A172 (cell line): ENCODE results near the gene TAF4. TPM values are rescaled to one million over a fixed set of nuclear protein-coding genes. Genes with fewer than 3 reads are reported as not detected.
"Not testable (repeated sequence)": the region's sequence is repeated elsewhere in the genome, so short reads cannot be mapped to it uniquely, and the experiment has no call there.

ENCODE experiments used
- DNase-seq: peaks from one replicate; pipeline ENCODE4 v3.0.0-alpha.2; 2015; ENCODE audit warnings: low spot score
- total RNA-seq: library from RNA; depleted of rRNA; stranded (reverse); fragments of >200 nt; shearing (Covaris generic); gene quantifications from 2 replicates; pipeline ENCODE4 v1.2.3, GENCODE V29; 2014; rRNA removed

Gene TAF4, protein sequence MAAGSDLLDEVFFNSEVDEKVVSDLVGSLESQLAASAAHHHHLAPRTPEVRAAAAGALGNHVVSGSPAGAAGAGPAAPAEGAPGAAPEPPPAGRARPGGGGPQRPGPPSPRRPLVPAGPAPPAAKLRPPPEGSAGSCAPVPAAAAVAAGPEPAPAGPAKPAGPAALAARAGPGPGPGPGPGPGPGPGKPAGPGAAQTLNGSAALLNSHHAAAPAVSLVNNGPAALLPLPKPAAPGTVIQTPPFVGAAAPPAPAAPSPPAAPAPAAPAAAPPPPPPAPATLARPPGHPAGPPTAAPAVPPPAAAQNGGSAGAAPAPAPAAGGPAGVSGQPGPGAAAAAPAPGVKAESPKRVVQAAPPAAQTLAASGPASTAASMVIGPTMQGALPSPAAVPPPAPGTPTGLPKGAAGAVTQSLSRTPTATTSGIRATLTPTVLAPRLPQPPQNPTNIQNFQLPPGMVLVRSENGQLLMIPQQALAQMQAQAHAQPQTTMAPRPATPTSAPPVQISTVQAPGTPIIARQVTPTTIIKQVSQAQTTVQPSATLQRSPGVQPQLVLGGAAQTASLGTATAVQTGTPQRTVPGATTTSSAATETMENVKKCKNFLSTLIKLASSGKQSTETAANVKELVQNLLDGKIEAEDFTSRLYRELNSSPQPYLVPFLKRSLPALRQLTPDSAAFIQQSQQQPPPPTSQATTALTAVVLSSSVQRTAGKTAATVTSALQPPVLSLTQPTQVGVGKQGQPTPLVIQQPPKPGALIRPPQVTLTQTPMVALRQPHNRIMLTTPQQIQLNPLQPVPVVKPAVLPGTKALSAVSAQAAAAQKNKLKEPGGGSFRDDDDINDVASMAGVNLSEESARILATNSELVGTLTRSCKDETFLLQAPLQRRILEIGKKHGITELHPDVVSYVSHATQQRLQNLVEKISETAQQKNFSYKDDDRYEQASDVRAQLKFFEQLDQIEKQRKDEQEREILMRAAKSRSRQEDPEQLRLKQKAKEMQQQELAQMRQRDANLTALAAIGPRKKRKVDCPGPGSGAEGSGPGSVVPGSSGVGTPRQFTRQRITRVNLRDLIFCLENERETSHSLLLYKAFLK
- total RNA-seq, result 5.1 TPM in 2 replicates

DNA sequence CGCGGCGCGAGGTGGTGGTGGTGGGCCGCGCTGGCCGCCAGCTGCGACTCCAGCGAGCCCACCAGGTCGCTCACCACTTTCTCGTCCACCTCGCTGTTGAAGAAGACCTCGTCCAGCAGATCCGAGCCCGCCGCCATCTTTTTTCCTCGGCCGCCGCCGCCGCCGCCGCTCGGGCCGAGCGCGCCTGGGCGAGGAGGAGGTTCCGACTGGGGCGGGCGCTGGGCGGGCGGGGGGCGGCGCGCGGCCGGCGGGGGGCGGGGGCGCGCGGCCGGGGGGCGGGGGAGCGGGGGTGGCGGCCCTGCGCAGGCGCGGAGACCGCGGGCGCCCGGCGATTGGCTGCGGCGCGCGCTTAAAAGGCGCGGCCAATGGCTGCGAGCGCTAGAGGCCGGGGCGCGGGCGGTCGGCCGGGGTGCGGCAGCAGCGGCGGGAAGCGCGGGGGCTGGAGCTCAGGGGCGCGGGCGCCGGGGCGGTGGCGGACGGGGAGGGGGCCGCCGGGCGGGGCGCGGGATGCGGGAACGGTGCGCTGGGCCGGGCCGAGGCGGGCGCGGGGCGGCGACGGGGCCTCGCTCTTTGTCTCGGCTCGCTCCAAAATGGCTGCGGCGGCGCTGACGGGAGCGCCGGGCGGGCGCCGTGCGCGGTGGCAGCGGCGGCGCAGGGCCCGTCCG is at the start of gene TAF4:
Gene TAF4 (minus strand): TSS at position 208 of the 665 bp plus-strand sequence. CDS start 71 bp downstream, at position 137.
- DNase-seq, result peak; percentile 49

DNA sequence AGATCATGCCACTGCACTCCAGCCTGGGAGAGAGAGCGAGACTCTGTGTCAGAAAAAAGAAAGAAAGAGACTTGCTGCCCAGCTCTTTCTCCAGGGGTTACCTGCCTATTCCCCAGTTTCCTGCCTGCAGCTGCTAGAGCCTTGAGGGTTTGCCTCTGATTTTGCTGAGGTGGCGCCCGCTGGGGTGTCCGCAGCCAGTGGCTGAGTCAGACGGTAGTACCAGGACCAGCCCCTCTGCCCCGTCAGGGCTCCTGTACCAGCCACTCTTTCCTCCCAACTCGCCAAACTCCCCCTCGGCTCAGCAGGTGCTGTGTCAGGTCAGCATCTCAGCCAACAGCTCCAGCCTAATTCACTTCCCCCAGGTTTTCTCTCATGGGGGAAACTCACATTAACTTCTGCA is 49.2 kb upstream of the TAF4 start:
- DNase-seq, result no peak

DNA sequence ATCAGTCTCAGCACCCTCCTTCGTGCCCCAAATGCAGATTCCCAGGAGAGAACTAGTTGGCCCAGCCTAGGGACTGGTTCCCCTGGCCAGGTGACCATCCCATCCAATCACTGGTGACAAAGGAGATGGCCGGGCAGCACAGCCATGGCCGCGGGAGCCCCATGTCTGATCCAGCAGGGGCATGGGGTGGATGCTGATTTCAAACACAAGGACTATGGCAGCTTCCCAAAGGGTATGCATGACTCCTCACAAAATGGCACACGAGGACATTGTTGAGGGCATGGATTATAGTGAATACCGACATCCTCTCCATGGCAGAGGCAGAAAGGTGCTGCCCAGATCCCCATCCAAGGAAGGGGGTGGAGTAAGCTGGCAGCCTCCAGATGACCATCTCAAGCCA is 46.7 kb upstream of the TAF4 start:
- DNase-seq, result no peak

DNA sequence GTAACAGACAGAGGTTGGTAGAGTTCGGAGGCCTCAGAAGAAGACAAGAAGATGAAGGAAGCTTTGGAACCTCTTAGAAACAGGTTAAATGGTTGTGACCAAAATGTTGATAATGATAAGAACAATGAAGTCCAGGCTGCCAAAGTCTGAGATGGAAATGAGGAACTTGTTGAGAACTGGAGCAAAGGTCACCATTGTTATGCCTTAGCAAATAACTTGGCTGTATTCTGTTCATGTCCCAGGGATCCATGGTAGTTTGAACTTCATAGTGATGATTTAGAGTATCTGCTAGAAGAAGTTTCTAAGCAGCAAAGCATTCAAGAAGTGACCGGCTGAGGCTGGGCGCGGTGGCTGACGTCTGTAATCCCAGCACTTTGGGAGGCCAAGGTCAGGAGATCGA is 45.5 kb upstream of the TAF4 start:
- DNase-seq, result peak; percentile 12

DNA sequence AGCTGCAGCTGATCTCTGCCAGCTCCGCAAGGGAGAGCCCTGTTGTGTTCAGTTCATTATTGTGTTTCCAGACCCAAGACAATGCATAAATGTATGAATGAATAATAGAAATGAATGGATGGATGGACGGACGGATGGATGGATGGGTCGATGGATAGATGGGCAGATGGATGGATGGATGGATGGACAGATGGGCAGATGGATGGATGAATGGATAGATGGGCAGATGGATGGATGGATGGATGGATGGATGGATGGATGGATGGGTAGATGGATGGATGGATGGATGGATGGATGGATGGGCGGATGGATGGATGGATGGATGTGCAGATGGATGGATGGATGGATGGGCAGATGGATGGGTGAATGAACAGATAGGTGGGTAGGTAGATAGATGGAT is 39.9 kb upstream of the TAF4 start:
- no peak for DNase-seq

DNA sequence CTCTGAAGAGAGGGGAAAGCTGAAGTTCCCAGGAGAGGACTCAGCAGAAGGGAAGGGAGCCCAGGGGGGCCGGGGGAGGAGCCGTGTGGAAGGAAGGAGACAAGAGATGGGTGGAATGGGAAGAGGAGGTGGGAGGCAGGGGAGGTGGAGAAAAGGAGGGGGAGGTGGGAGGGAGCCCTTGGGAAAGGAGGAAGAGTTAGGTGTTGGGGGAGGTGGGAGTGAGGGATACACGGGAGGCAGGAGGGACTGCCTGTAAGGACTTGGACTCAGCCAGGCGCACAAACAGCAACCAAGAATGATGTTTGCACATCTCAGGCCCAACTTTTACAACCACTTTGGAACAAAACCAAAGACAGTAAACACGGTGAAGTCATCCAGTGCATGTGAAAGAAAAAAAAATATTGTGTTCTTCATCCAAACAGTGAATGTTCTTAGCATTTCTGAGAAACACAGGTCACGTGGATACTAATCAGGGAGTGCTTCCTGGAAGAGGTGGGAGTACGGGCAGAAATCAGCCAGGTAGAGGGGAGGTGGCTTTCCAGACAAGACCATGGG is 39.2 kb upstream of the TAF4 start:
- DNase-seq, result no peak

DNA sequence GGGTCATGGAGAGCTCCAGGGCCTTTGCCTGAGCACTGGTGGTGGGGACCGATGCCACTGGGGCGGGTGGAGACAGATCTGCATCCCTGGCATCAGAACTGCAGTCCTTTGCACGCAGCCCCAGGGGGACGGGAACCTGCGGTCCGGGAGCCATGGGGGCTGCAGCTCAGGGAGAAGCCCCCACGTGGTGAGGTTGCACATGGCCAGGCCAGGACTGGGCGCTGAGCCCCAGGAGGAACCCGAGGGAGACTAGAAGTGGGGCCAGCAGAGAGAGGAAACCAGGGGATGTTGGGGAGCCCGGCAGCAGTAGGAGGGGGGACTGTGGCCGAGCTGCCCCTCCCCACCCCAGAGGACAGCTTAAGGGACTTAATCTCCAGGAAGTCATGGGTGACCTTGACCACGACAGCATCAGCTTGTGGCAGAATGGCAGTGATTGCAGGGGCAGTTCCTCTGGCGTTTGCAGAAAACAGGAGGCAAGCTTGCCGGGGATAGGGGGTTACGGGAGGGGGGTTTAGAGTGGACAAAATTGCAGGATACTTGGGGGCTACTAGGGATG is 38.6 kb upstream of the TAF4 start:
- no peak for DNase-seq

DNA sequence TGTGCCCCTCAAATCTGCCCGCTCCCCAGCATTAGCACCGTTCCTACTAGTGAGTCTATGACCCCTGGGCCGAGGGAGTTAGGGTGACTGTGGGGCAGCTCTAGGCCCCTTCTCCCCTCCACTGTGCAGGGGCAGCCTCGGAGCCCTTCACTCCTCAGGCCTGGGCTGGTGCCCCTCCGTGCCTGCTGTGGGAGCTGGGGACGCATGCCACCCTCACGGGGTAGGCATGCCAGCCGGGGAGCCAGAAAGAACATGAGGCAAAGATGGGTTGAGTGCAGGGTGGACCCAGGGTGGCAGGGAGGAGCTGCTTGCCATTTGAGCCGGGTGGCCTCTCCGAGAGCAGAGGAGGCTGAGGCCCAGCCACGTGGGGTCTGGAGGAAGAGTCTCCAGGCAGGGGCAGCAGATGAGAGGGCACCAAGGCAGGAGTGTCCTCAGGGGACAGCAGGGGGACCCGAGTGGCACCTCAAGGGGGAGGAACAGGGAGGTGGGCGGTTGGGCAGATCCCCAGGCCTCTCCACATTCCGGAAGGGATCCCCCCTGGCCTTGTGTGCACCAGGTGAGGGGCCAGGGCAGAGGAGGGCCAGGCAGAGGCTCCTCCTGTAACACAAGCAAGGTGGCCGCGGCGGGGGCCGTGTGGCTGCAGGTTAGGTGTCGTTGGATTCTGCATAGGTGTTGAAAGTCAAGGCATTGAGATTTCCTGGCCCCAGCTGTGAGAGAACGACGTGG is 38.0 kb upstream of the TAF4 start:
- DNase-seq, result no peak

DNA sequence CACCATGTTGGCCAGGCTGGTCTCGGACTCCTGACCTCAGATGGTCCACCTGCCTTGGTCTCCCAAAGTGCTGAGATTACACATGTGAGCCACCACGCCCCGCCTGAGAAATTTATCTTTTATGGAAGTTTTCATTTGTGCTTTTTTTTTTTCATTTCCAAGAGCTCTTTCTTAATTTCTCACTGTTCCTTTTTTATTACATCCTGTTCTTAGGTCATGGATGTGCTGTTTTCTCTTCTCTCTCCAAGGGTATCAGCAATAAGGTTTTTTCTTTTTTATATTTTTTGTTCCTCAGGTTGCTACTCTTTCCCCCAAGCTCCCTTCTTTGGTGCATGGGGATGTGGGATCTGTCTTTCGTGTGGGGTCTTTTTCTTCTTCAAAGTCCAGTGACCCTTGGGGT is 35.4 kb upstream of the TAF4 start:
- DNase-seq, result no peak

DNA sequence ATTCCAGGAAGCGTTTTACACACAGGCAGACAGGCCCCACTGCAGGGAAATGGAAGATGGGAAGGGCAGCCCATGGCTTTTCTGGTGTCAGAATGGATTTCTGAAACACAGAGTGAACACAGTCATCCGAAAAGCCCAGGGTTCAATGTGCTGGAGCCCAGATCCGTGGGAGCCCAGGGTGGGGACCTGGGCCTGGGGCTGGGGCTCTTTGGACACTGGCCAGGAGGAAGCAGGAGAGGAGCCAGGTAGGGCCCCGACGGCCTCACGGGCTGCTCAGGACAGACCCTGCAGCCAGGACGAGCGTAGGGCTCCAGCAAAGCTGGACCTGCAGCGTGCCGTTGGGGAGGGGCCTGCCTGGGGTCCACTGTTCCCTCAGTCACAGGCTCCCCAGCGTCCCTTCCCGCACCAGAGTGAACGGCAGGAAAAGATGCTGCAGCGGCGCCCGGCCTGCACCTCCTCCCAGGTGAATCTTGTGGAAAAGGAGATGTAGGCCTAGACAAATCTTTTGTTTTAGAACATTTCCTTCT is 32.3 kb upstream of the TAF4 start:
- no peak for DNase-seq

DNA sequence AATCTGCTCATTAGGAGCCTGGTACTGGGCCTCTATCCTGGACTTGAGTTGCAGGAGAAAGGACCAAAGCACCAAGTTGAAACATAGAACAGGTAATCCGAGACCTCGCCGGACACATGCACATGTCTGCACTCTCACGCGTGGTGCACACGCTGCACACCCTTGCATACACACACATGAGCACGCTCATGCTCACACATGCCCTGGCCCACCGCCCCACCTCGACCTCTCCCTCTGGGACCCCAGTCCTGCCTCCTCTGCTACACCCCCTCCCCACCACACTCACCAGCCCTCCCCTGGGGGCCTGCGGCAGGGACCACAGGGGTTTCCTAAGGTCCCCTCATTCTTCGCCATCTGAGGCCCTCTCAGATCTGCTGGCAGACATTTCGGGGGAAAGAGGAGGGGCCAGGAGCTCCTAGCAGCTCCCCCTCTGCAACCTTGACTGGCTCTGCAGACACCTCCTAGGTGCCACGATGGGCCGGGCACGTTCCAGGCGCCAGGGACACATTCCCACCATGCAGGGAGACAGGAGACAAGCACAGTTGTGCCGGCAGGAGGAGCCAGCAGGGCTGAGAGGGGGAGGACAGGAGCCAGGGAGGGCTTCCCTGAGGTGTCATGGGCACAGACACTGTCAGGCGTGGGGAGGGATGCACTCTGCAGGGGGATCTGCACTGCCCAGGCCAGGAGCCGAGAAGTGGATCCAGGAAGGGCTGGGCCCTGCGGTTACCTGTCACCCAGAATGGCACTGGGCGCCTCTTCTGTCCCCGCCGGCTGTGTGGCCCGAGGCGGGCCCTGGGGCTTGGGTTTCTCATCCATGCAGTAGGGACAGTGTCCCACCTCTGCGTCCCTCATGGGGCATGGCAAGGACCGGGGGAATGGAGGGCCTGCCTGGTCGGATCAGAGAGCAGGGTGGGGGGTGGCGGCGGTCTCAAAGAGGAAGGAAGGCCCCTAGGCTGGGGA is 31.0 kb upstream of the TAF4 start:
- no peak for DNase-seq

DNA sequence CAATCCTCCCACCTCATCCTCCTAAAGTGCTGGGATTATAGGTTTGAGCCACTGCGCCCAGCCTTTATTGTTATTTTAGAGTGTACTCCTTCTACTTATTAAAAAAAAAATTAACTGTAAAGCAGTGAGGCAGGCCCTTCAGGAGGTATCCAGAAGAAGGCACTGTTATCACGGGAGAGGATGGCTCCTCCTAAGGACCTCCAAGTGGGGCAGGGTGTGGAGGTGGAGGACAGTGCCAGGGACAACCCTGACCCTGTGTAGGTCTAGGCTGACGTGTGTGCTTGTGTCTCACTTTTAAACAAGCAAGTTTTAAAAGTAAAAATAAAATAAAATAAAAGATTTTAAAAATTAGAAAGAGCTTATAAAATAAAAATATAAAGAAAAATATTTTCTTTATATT is 23.7 kb upstream of the TAF4 start:
- DNase-seq, result no peak

DNA sequence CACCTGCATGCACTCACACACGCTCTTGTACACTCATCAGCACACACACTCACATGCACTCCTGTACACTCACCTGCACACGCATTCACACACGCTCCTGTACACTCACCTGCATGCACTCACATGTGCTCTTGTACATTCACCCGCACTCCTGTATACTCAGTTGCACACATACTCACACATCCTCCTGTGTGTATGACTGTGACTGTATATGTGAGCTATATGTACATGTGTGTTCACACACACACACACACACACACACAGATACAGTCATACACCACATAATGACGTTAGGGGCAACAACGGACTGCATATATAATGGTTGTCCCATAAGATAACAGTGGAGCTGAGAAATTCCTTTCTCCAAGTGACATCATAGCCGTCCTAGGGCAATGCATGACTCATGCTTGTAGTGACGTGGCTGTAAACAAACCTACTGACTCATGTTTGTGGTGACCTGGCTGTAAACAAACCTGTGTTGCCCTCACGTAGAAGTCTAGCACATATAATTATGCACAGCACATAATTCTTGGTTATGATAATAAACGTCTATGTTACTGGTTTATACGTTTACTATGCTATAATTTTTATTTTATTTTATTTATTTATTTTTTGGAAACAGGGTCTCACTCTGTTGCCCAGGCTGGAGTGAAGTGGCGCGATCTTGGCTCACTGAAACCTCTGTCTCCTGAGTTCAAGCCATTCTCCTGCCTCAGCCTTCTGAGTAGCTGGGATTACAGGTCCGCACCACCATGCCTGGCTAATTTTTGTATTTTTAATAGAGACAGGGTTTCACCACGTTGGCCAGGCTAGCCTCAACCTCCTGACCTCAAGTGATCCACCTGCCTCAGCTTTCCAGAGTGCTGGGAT is 22.8 kb upstream of the TAF4 start:
- peak; percentile 95 for DNase-seq

DNA sequence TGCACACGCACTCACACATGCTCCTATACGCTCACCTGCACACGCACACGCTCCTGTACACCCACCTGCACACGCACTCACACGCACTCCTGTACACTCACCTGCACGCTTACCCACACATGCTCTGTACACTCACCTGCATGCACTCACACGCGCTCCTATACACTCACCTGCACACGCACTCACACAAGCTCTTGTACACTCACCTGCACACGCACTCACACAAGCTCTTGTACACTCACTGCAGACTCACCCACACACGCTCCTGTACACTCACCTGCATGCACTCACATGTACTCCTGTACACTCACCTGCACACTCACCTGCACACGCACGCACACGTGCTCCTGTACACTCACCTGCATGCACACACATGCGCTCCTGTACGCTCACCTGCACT is 22.0 kb upstream of the TAF4 start:
- no peak for DNase-seq

DNA sequence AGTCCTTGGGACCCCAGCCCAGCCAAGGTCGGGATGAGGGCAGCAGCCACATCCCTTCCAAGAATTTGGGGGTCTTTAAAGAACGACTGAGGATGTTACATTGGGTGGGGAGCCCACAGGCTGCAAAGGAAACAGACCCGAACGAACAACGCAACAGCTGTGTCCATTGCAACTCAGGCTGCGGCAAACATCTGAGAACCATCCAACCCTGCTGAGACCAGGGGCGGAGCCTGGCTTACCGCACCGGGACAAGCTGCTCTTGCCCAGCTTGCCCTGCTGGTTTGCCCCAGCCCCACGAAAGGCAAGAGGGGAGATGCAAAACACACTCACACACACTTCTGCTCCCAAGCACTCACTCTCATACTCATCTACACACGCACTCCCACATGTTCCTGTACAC is 21.5 kb upstream of the TAF4 start:
- DNase-seq, result no peak

DNA sequence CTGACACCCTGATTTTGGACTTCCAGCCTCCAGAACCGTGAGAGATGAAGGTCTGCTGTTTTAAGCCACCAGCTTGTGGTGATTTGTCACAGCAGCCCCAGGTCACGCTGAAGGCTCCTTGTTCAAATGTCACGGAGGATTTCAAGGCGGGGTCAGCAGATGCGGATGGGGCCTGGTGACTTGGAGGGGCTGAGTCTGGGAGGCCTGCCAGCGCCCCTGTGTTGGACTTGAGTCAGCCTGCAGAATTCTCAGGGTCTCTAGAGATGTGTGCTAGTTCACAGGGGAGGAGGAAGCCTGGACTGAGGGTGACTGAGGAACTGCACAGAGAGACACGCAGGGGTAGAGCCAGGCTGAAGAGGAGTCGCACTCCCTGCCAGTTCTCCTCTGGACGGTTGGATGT is 19.5 kb upstream of the TAF4 start:
- DNase-seq, result no peak

DNA sequence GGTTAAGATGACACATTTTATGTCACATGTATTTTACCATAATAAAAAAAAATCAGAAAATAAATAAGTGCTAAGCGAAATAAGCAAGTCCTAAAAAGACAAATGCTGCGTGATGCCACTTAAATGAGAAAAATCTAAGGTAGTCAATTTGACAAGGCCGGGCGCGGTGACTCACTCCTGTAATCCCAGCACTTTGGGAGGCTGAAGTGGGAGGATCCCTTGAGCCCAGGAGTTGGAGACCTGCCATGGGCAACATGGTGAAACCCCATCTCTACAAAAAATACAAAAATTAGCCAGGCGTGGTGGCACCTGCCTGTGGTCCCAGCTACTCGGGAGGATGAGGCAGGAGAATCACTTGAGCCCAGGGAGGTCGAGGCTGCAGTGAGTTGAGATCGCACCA is 18.5 kb upstream of the TAF4 start:
- DNase-seq, result not testable (repeated sequence)

DNA sequence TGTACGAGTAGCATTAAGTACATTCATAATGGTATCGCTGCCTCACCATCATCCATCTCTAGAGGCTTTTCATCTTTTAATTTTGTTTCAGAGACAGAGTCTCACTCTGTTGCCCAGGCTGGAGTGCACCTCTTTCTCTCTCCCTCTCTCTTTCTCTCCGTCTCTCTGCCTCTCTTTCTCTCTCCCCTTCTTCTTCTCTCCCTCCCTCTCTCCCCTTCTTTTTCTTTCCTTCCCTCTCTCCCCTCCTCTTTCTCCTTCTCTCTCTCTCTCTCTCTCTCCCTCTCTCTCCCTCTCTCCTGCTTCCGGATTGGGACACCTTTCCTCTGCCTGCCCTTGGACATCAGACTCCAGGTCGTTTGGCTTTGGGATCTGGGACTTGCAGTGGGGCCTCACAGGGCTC is 17.6 kb upstream of the TAF4 start:
- DNase-seq, result no peak
